IMR-90 (cell line): ENCODE measurements around the gene TTYH3. TPM values are rescaled to one million over a fixed set of nuclear protein-coding genes. Genes with fewer than 3 reads are reported as not detected.

Experiments used
- ATAC-seq: fragments of 200-7000 bp; cut with Tn5 transposase; 2 replicates; pipeline ENCODE4 v1.9.1; 2020; ENCODE audit warnings: low read depth, mild to moderate bottlenecking, moderate library complexity
- BruUV-seq: library from RNA; stranded (reverse); fragments of 400-500 nt; replicated peaks from 2 replicates; lab custom pipeline; 2021; lab: Mats Ljungman, UMichigan
- CTCF ChIA-PET: fragments of 300-600 bp; formaldehyde crosslinking; extraction: SDS; loops from one replicate; lab custom pipeline; 2021; ENCODE audit warnings: antibody characterized with exemption; lab: Yijun Ruan, JAX
- POLR2A ChIA-PET: fragments of 300-600 bp; sonication (Branson Sonifier 250); formaldehyde crosslinking; loops from one replicate; lab custom pipeline; 2022; ENCODE audit warnings: antibody characterized with exemption; ENCODE audit not compliant: unreplicated experiment; lab: Charles Lee
- DNase-seq: peaks from one replicate; pipeline ENCODE4 v3.0.0; 2013
- H2AFZ ChIP-seq: replicated peaks from 2 replicates; pipeline ENCODE3; 2013; ENCODE audit warnings: low read length, mild to moderate bottlenecking; ENCODE audit not compliant: poor library complexity
- H2AK5ac ChIP-seq: 2 replicates; pipeline ENCODE4 v1.6.1; 2013; ENCODE audit warnings: low read depth, low read length, inconsistent platforms
- H2AK9ac ChIP-seq: replicated peaks from 2 replicates; pipeline ENCODE3; 2013; ENCODE audit warnings: mild to moderate bottlenecking, low read depth, low read length, moderate library complexity; ENCODE audit not compliant: poor library complexity
- H2BK120ac ChIP-seq: 2 replicates; pipeline ENCODE4 v1.6.1; 2013; ENCODE audit warnings: low read depth, low read length, inconsistent platforms
- H2BK15ac ChIP-seq: 3 replicates; pipeline ENCODE4 v1.6.1; 2013; ENCODE audit warnings: low read depth, low read length, inconsistent platforms
- H2BK20ac ChIP-seq: 2 replicates; pipeline ENCODE4 v1.6.1; 2013; ENCODE audit warnings: low read depth, mild to moderate bottlenecking, inconsistent platforms, low read length, moderate library complexity
- H2BK5ac ChIP-seq: 2 replicates; pipeline ENCODE4 v1.6.1; 2013; ENCODE audit warnings: mild to moderate bottlenecking, low read depth, low read length, inconsistent platforms; ENCODE audit not compliant: poor library complexity, severe bottlenecking
- H3K14ac ChIP-seq: replicated peaks from 2 replicates; pipeline ENCODE4 v1.6.1; 2013; ENCODE audit warnings: low read depth, low read length, inconsistent platforms
- H3K18ac ChIP-seq: 2 replicates; pipeline ENCODE4 v1.6.1; 2013; ENCODE audit warnings: low read depth, low read length, control low read depth
- H3K23ac ChIP-seq: 2 replicates; pipeline ENCODE4 v1.6.1; 2013; ENCODE audit warnings: low read depth, low read length, inconsistent platforms
- H3K27ac ChIP-seq: 2 replicates; pipeline ENCODE4 v1.5.1; 2013; ENCODE audit warnings: mild to moderate bottlenecking, control low read depth, low read length; ENCODE audit not compliant: insufficient read depth
- H3K27me3 ChIP-seq: 2 replicates; pipeline ENCODE4 v1.6.1; 2013; ENCODE audit warnings: low read length; ENCODE audit not compliant: control insufficient read depth, insufficient read depth
- H3K36me3 ChIP-seq: 2 replicates; pipeline ENCODE4 v1.6.1; 2013; ENCODE audit warnings: low read length, mixed read lengths; ENCODE audit not compliant: control insufficient read depth, insufficient read depth
- H3K4ac ChIP-seq: 2 replicates; pipeline ENCODE4 v1.6.1; 2013; ENCODE audit warnings: low read depth, low read length, inconsistent platforms
- H3K4me1 ChIP-seq: 2 replicates; pipeline ENCODE4 v1.6.1; 2013; ENCODE audit warnings: low read length, mixed read lengths; ENCODE audit not compliant: control insufficient read depth, insufficient read depth
- H3K4me2 ChIP-seq: 2 replicates; pipeline ENCODE4 v1.6.1; 2013; ENCODE audit warnings: low read depth, mild to moderate bottlenecking, control low read depth, low read length, moderate library complexity
- H3K4me3 ChIP-seq: 2 replicates; pipeline ENCODE4 v1.5.1; 2013; ENCODE audit warnings: low read depth, mild to moderate bottlenecking, control low read depth, low read length, moderate library complexity; ENCODE audit not compliant: insufficient read depth
- H3K56ac ChIP-seq: 2 replicates; pipeline ENCODE4 v1.6.1; 2013; ENCODE audit warnings: low read length, inconsistent platforms; ENCODE audit not compliant: insufficient read depth; ENCODE audit errors: extremely low read depth
- H3K79me1 ChIP-seq, 2 experiments: 2 replicates each; pipeline ENCODE4 v1.6.1; 2013; ENCODE audit warnings: low read length in 2 of 2, inconsistent platforms in 1 of 2, low read depth in 1 of 2
- H3K9ac ChIP-seq: 2 replicates; pipeline ENCODE4 v1.6.1; 2013; ENCODE audit warnings: low read depth, low read length, control low read depth
- H3K9me1 ChIP-seq: 2 replicates; pipeline ENCODE4 v1.6.1; 2013; ENCODE audit warnings: low read length, inconsistent platforms; ENCODE audit not compliant: insufficient read depth
- H3K9me3 ChIP-seq: 2 replicates; pipeline ENCODE4 v1.6.1; 2013; ENCODE audit warnings: low read length; ENCODE audit not compliant: control insufficient read depth, insufficient read depth
- H4K20me1 ChIP-seq: 2 replicates; pipeline ENCODE4 v1.6.1; 2013; ENCODE audit warnings: low read length, inconsistent platforms; ENCODE audit not compliant: insufficient read depth
- H4K5ac ChIP-seq: 2 replicates; pipeline ENCODE4 v1.6.1; 2013; ENCODE audit warnings: mild to moderate bottlenecking, low read depth, low read length, control low read depth
- H4K8ac ChIP-seq, 2 experiments: 2 replicates each; pipeline ENCODE4 v1.6.1; 2013; ENCODE audit warnings: low read depth in 2 of 2, low read length in 2 of 2, control low read depth in 1 of 2, inconsistent platforms in 1 of 2
- H4K91ac ChIP-seq: 2 replicates; pipeline ENCODE4 v1.6.1; 2013; ENCODE audit warnings: low read depth, low read length, inconsistent platforms; ENCODE audit not compliant: insufficient read depth
- BHLHE40 ChIP-seq: fragments of 150-350 bp; IDR thresholded peaks from 2 replicates; pipeline ENCODE4 v1.6.1; 2016; ENCODE audit warnings: mild to moderate bottlenecking, low read depth, low read length
- CEBPB ChIP-seq: IDR thresholded peaks from 2 replicates; pipeline ENCODE4 v1.6.1; 2012; ENCODE audit warnings: low read depth, low read length, improper control_type of control experiment
- ELK1 ChIP-seq: fragments of 150-350 bp; IDR thresholded peaks from 2 replicates; pipeline ENCODE4 v1.6.1; 2016; ENCODE audit warnings: low read depth, mild to moderate bottlenecking, low read length, moderate library complexity, borderline replicate concordance
- RCOR1 ChIP-seq: IDR thresholded peaks from 2 replicates; pipeline ENCODE4 v1.6.1; 2012; ENCODE audit warnings: mild to moderate bottlenecking, low read length, improper control_type of control experiment; ENCODE audit not compliant: insufficient replicate concordance
- RFX5 ChIP-seq: IDR thresholded peaks from 2 replicates; pipeline ENCODE4 v1.8.0; 2012; ENCODE audit warnings: low read depth, mild to moderate bottlenecking, low read length, moderate library complexity
- WGBS, 2 experiments: methylation state at CpG; one replicate each; pipeline versions ENCODE4 v1.1.5 to v1.1.7; 2013; ENCODE audit warnings: missing lambda C conversion rate in 2 of 2; ENCODE audit not compliant: insufficient read length in 1 of 2; ENCODE audit errors: extremely low coverage in 2 of 2; 5-methylcytosine and 5-hydroxymethylcytosine counted together
- dilution Hi-C: fragments of 300-500 bp; cut with HindIII; formaldehyde crosslinking; loops from one replicate; pipeline ENCODE4 v1.14.3; 2018; ENCODE audit warnings: low sequenced_read_pairs; ENCODE audit not compliant: unreplicated experiment
- in situ Hi-C: fragments of 300-500 bp; cut with MboI; formaldehyde crosslinking; loops from 3 replicates; pipeline ENCODE4 v1.14.3; 2019; ENCODE audit warnings: low sequenced_read_pairs, inconsistent platforms, mixed read lengths
- intact Hi-C: fragments of 100-400 bp; cut with micrococcal nuclease; formaldehyde crosslinking; loops from 2 replicates; pipeline ENCODE4 v1.10.0; 2022
- polyA plus RNA-seq, 3 experiments: library from polyadenylated mRNA; depleted of rRNA; stranded (reverse); fragments of >200 nt; gene quantifications; 2 replicates each; pipeline ENCODE4 v1.2.3, GENCODE V29; 2012; ENCODE audit warnings: low replicate concordance in 1 of 3
- total RNA-seq: library from RNA; depleted of rRNA; stranded (reverse); fragments of >200 nt; gene quantifications from 2 replicates; pipeline ENCODE4 v1.2.3, GENCODE V29; 2012

Gene TTYH3
- total and polyA plus RNA-seq, 2 of the 4 experiments (the other 2 are of a cell fraction) = 5.6 to 82.6 TPM

- Histone ChIP-seq H3K23ac (no peak overlapping the region), H3K18ac (no peak overlapping the region), H2BK15ac (no peak overlapping the region), H2AK9ac (no peak overlapping the region), H4K8ac (no peak overlapping the region), H3K4me2 (no peak overlapping the region), H3K27ac (no peak overlapping the region), H3K9me1 (no peaks in the 10 kb centered on the region), H2AFZ (no peak overlapping the region), H2BK120ac (no peak overlapping the region), H3K27me3 (no peaks in the 10 kb centered on the region), H3K9me3 (peaks cover 5% of the 10 kb centered on the region; the same call in 1 of the 2 replicates), H4K91ac (no peak overlapping the region), H2BK5ac (no peak overlapping the region), H2BK20ac (no peak overlapping the region), H3K4me3 (no peak overlapping the region), H3K9ac (no peak overlapping the region), H3K14ac (no peak overlapping the region), H3K36me3 (peaks cover 31% of the 10 kb centered on the region; the same call in 1 of the 2 replicates), H4K5ac (no peak overlapping the region), H3K4ac (no peak overlapping the region), H3K4me1 (peaks cover 3% of the 10 kb centered on the region), H3K56ac (no peak overlapping the region), H4K20me1 (peaks cover 13% of the 10 kb centered on the region), H2AK5ac (no peak overlapping the region), H3K79me1 (peaks cover 0 to 5% of the 10 kb centered on the region in 2 experiments; a peak in 1 of 4 replicates)
- BruUV-seq = TSS peak; percentile 67
- no peak for TF ChIP-seq RFX5
- no peak for TF ChIP-seq CEBPB
- TF ChIP-seq BHLHE40 = no peak
- TF ChIP-seq ELK1 = no peak
- TF ChIP-seq RCOR1 = no peak
- DNase-seq (no peak), ATAC-seq (no peak)
- ChIA-PET CTCF (no interaction called here), POLR2A (no interaction called here)
- dilution Hi-C loops (no loop called here), in situ Hi-C loops (no loop called here), intact Hi-C loops (no loop called here)
- WGBS, 2 experiments = 79% methylated on average over 12 of the region's 30 CpGs; no CpG with 5 or more reads in 1 of the 2 experiments
These were observed 31.5 kb downstream of the TTYH3 start for GRCh38 chr7:2663121-2663886.
